WTC11 (cell line): ENCODE data around the gene EBNA1BP2. TPM values are rescaled to one million over a fixed set of nuclear protein-coding genes. Genes with fewer than 3 reads are reported as not detected.

Source experiments
- ATAC-seq: fragments of 200-7000 bp; cut with Tn5 transposase; 2 replicates; pipeline ENCODE4 v1.10.0; 2021; ENCODE audit warnings: mild to moderate bottlenecking, moderate library complexity
- CTCF ChIA-PET: fragments of 300-600 bp; sonication (Branson Sonifier 250); formaldehyde crosslinking; loops from one replicate; lab custom pipeline; 2021; ENCODE audit warnings: antibody characterized with exemption; lab: Charles Lee
- POLR2A ChIA-PET: fragments of 350-600 bp; sonication (Branson Sonifier 250); formaldehyde crosslinking; loops from one replicate; lab custom pipeline; 2021; ENCODE audit warnings: antibody characterized with exemption; lab: Charles Lee
- DNase-seq: peaks from one replicate; pipeline ENCODE4 v3.0.0; 2021; ENCODE audit warnings: low spot score
- H3K27ac Mint-ChIP-seq: 2 replicates; pipeline ENCODE4 v1.8.0; 2021; ENCODE audit warnings: mixed read lengths
- H3K27me3 Mint-ChIP-seq: 2 replicates; pipeline ENCODE4 v1.8.0; 2021; ENCODE audit warnings: low read depth, mild to moderate bottlenecking, moderate library complexity, mixed read lengths
- H3K36me3 Mint-ChIP-seq: 2 replicates; pipeline ENCODE4 v1.8.0; 2021; ENCODE audit warnings: mixed read lengths
- H3K4me1 Mint-ChIP-seq: 2 replicates; pipeline ENCODE4 v1.8.0; 2022; ENCODE audit warnings: mixed read lengths
- H3K4me3 Mint-ChIP-seq: 2 replicates; pipeline ENCODE4 v1.8.0; 2021; ENCODE audit warnings: mild to moderate bottlenecking, moderate library complexity, mixed read lengths
- H3K9me3 Mint-ChIP-seq: 2 replicates; pipeline ENCODE4 v1.8.0; 2021; ENCODE audit warnings: mixed read lengths
- ATF1 ChIP-seq: sonication (generic); formaldehyde crosslinking; IDR thresholded peaks from 2 replicates; pipeline ENCODE4 v1.8.1; 2023; ENCODE audit warnings: mild to moderate bottlenecking, moderate library complexity, missing genetic modification reagents
- CBFB ChIP-seq: sonication (generic); formaldehyde crosslinking; IDR thresholded peaks from 2 replicates; pipeline ENCODE4 v1.8.1; 2022; ENCODE audit warnings: mild to moderate bottlenecking, low read depth, missing genetic modification reagents
- CREB1 ChIP-seq: sonication (generic); formaldehyde crosslinking; IDR thresholded peaks from 2 replicates; pipeline ENCODE4 v1.8.0; 2023; ENCODE audit warnings: mild to moderate bottlenecking, missing genetic modification reagents
- FOXK1 ChIP-seq: sonication (generic); formaldehyde crosslinking; IDR thresholded peaks from 2 replicates; pipeline ENCODE4 v1.8.0; 2022; ENCODE audit warnings: mild to moderate bottlenecking, moderate library complexity, missing genetic modification reagents
- GABPB1 ChIP-seq: sonication (generic); formaldehyde crosslinking; IDR thresholded peaks from 2 replicates; pipeline ENCODE4 v1.8.1; 2023; ENCODE audit warnings: mild to moderate bottlenecking, missing genetic modification reagents
- JUN ChIP-seq: sonication (generic); formaldehyde crosslinking; IDR thresholded peaks from 2 replicates; pipeline ENCODE4 v1.8.0; 2023; ENCODE audit warnings: mild to moderate bottlenecking, missing genetic modification reagents
- MYBL2 ChIP-seq: sonication (generic); formaldehyde crosslinking; IDR thresholded peaks from 2 replicates; pipeline ENCODE4 v1.8.1; 2023; ENCODE audit warnings: mild to moderate bottlenecking, moderate library complexity, missing genetic modification reagents
- NFE2L1 ChIP-seq: sonication (generic); formaldehyde crosslinking; IDR thresholded peaks from 2 replicates; pipeline ENCODE4 v1.8.1; 2023; ENCODE audit warnings: missing genetic modification reagents
- NFYB ChIP-seq: sonication (generic); formaldehyde crosslinking; conservative IDR thresholded peaks from 2 replicates; pipeline ENCODE4 v1.8.0; 2022; ENCODE audit warnings: low read depth, missing genetic modification reagents
- RELA ChIP-seq: sonication (generic); formaldehyde crosslinking; IDR thresholded peaks from 2 replicates; pipeline ENCODE4 v1.8.1; 2022; ENCODE audit warnings: missing genetic modification reagents, mild to moderate bottlenecking, borderline replicate concordance
- TEAD1 ChIP-seq: sonication (generic); formaldehyde crosslinking; IDR thresholded peaks from 2 replicates; pipeline ENCODE4 v1.8.0; 2022; ENCODE audit warnings: mild to moderate bottlenecking, missing genetic modification reagents
- TEAD4 ChIP-seq: sonication (generic); formaldehyde crosslinking; IDR thresholded peaks from 2 replicates; pipeline ENCODE4 v1.8.0; 2022; ENCODE audit warnings: mild to moderate bottlenecking, missing genetic modification reagents
- ZNF317 ChIP-seq: sonication (generic); formaldehyde crosslinking; IDR thresholded peaks from 2 replicates; pipeline ENCODE4 v1.8.1; 2023; ENCODE audit warnings: low read depth, mild to moderate bottlenecking, moderate library complexity, missing genetic modification reagents, borderline replicate concordance
- ZNF416 ChIP-seq: fragments of 250-450 bp; sonication (Bioruptor Pico); IDR thresholded peaks from 2 replicates; pipeline ENCODE4 v1.9.0; 2021; ENCODE audit warnings: mild to moderate bottlenecking, inconsistent platforms
- total RNA-seq: library from RNA; stranded (reverse); gene quantifications from 3 replicates; pipeline ENCODE4 v1.2.3, GENCODE V29; 2021
- TF ChIP-seq, protein P1 (sequence below): fragments of 250-450 bp; sonication (Bioruptor Pico); IDR thresholded peaks from 2 replicates; pipeline ENCODE4 v1.9.0; 2021; ENCODE audit warnings: moderate library complexity, mild to moderate bottlenecking, inconsistent platforms, borderline replicate concordance
- TF ChIP-seq, protein P2 (sequence below): fragments of 250-450 bp; sonication (Bioruptor Pico); IDR thresholded peaks from 2 replicates; pipeline ENCODE4 v1.9.0; 2021; ENCODE audit warnings: mild to moderate bottlenecking, borderline replicate concordance
- TF ChIP-seq, protein P3 (sequence below): fragments of 250-450 bp; sonication (Bioruptor Pico); IDR thresholded peaks from 2 replicates; pipeline ENCODE4 v1.9.0; 2021; ENCODE audit warnings: mild to moderate bottlenecking
- TF ChIP-seq, protein P4 (sequence below): sonication (generic); formaldehyde crosslinking; IDR thresholded peaks from 2 replicates; pipeline ENCODE4 v1.8.1; 2023; ENCODE audit warnings: mild to moderate bottlenecking, missing genetic modification reagents, moderate library complexity
- TF ChIP-seq, protein P5 (sequence below): sonication (generic); formaldehyde crosslinking; IDR thresholded peaks from 2 replicates; pipeline ENCODE4 v1.8.0; 2023; ENCODE audit warnings: mild to moderate bottlenecking, missing genetic modification reagents
- TF ChIP-seq, protein P6 (sequence below): sonication (generic); formaldehyde crosslinking; IDR thresholded peaks from 2 replicates; pipeline ENCODE4 v1.8.0; 2022; ENCODE audit warnings: mild to moderate bottlenecking, missing genetic modification reagents
- TF ChIP-seq, protein P7 (sequence below): fragments of 200-600 bp; IDR thresholded peaks from 2 replicates; pipeline ENCODE4 v1.8.0; 2022; ENCODE audit warnings: antibody characterized with exemption
- TF ChIP-seq, protein P8 (sequence below): sonication (generic); formaldehyde crosslinking; IDR thresholded peaks from 2 replicates; pipeline ENCODE4 v1.8.0; 2023; ENCODE audit warnings: missing genetic modification reagents

Gene EBNA1BP2
- total RNA-seq, 1 experiment from 2014 or later = 93.7 TPM

DNA sequence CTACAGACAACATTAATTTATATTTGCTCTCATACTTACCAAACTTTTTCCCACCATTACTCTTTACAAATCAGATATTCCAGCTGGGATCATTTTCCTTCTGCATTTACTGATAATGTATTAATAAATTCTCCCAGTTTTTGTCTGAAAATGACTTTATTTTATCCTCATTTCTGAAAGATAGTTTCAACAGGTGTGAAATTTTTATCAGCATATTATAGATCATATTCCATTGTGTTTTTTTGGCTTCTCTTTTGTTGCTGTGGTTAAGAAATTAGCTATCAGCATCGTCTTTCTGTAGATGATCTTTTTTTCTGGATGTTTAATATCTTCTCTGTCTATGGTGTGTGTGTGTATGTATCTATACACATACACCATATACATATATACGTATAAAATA is 2.8 kb upstream of the EBNA1BP2 start (continued):
- TF ChIP-seq, protein P1, sequence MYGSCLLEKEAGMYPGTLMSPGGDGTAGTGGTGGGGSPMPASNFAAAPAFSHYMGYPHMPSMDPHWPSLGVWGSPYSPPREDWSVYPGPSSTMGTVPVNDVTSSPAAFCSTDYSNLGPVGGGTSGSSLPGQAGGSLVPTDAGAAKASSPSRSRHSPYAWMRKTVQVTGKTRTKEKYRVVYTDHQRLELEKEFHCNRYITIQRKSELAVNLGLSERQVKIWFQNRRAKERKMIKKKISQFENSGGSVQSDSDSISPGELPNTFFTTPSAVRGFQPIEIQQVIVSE (CRISPR knock-in tag) = no peak
- TF ChIP-seq, protein P2, sequence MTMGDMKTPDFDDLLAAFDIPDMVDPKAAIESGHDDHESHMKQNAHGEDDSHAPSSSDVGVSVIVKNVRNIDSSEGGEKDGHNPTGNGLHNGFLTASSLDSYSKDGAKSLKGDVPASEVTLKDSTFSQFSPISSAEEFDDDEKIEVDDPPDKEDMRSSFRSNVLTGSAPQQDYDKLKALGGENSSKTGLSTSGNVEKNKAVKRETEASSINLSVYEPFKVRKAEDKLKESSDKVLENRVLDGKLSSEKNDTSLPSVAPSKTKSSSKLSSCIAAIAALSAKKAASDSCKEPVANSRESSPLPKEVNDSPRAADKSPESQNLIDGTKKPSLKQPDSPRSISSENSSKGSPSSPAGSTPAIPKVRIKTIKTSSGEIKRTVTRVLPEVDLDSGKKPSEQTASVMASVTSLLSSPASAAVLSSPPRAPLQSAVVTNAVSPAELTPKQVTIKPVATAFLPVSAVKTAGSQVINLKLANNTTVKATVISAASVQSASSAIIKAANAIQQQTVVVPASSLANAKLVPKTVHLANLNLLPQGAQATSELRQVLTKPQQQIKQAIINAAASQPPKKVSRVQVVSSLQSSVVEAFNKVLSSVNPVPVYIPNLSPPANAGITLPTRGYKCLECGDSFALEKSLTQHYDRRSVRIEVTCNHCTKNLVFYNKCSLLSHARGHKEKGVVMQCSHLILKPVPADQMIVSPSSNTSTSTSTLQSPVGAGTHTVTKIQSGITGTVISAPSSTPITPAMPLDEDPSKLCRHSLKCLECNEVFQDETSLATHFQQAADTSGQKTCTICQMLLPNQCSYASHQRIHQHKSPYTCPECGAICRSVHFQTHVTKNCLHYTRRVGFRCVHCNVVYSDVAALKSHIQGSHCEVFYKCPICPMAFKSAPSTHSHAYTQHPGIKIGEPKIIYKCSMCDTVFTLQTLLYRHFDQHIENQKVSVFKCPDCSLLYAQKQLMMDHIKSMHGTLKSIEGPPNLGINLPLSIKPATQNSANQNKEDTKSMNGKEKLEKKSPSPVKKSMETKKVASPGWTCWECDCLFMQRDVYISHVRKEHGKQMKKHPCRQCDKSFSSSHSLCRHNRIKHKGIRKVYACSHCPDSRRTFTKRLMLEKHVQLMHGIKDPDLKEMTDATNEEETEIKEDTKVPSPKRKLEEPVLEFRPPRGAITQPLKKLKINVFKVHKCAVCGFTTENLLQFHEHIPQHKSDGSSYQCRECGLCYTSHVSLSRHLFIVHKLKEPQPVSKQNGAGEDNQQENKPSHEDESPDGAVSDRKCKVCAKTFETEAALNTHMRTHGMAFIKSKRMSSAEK (CRISPR knock-in tag) = no peak
- TF ChIP-seq GABPB1 (no peak), ZNF416 (CRISPR knock-in tag) (no peak)

DNA sequence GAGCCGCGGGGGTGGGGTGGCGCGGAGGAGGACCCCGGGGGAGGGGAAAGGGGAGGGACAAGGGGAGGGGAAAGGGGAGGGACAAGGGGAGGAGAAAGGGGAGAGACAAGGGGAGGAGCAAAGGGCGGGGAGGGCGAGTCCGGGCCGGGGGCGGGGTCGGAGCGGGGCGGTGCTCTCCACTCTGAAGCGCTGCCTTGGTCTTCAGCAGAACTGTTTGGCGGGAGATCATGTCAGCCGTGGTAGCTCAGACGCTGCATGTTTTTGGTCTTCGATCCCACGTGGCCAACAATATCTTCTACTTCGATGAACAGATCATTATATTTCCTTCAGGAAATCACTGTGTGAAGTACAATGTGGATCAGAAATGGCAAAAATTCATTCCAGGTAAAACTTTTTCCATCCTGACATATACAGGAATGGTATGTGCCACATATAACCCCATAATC is 460 bp upstream of the EBNA1BP2 start:
- Mint-ChIP-seq H3K36me3 (peaks cover 35% of the 10 kb centered on the region), H3K9me3 (peaks cover 11% of the 10 kb centered on the region), H3K27ac (no peak overlapping the region), H3K27me3 (peaks cover 16% of the 10 kb centered on the region), H3K4me1 (peaks cover 23% of the 10 kb centered on the region), H3K4me3 (peak overlapping the region; percentile 97)
- CTCF ChIA-PET = interaction anchor here (1.0 to 2.0 kb wide), 6 partner anchors 29 to 260 kb away, joined by 3 to 7 read pairs (median 4); partner anchors contain the start of gene CDC20
- DNase-seq (peak; percentile 80), ATAC-seq (peak; percentile 87)
- POLR2A ChIA-PET = no interaction called here
- TF ChIP-seq CREB1 (CRISPR knock-in tag) = peak; percentile 75; the same call in 1 of the 2 replicates
- no peak for TF ChIP-seq NFYB (CRISPR knock-in tag)
- no peak for TF ChIP-seq CBFB (CRISPR knock-in tag)
- no peak for TF ChIP-seq ZNF317 (CRISPR knock-in tag)
- TF ChIP-seq, protein P3, sequence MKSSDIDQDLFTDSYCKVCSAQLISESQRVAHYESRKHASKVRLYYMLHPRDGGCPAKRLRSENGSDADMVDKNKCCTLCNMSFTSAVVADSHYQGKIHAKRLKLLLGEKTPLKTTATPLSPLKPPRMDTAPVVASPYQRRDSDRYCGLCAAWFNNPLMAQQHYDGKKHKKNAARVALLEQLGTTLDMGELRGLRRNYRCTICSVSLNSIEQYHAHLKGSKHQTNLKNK (CRISPR knock-in tag) = no peak
- TF ChIP-seq, protein P4, sequence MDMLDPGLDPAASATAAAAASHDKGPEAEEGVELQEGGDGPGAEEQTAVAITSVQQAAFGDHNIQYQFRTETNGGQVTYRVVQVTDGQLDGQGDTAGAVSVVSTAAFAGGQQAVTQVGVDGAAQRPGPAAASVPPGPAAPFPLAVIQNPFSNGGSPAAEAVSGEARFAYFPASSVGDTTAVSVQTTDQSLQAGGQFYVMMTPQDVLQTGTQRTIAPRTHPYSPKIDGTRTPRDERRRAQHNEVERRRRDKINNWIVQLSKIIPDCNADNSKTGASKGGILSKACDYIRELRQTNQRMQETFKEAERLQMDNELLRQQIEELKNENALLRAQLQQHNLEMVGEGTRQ (CRISPR knock-in tag) = no peak
- TF ChIP-seq, protein P5, sequence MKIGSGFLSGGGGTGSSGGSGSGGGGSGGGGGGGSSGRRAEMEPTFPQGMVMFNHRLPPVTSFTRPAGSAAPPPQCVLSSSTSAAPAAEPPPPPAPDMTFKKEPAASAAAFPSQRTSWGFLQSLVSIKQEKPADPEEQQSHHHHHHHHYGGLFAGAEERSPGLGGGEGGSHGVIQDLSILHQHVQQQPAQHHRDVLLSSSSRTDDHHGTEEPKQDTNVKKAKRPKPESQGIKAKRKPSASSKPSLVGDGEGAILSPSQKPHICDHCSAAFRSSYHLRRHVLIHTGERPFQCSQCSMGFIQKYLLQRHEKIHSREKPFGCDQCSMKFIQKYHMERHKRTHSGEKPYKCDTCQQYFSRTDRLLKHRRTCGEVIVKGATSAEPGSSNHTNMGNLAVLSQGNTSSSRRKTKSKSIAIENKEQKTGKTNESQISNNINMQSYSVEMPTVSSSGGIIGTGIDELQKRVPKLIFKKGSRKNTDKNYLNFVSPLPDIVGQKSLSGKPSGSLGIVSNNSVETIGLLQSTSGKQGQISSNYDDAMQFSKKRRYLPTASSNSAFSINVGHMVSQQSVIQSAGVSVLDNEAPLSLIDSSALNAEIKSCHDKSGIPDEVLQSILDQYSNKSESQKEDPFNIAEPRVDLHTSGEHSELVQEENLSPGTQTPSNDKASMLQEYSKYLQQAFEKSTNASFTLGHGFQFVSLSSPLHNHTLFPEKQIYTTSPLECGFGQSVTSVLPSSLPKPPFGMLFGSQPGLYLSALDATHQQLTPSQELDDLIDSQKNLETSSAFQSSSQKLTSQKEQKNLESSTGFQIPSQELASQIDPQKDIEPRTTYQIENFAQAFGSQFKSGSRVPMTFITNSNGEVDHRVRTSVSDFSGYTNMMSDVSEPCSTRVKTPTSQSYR (CRISPR knock-in tag) = no peak
- 0 out of 2 replicates have a peak, but pooled peaks have one; percentile 39 for TF ChIP-seq ATF1 (CRISPR knock-in tag)
- TF ChIP-seq, protein P6, sequence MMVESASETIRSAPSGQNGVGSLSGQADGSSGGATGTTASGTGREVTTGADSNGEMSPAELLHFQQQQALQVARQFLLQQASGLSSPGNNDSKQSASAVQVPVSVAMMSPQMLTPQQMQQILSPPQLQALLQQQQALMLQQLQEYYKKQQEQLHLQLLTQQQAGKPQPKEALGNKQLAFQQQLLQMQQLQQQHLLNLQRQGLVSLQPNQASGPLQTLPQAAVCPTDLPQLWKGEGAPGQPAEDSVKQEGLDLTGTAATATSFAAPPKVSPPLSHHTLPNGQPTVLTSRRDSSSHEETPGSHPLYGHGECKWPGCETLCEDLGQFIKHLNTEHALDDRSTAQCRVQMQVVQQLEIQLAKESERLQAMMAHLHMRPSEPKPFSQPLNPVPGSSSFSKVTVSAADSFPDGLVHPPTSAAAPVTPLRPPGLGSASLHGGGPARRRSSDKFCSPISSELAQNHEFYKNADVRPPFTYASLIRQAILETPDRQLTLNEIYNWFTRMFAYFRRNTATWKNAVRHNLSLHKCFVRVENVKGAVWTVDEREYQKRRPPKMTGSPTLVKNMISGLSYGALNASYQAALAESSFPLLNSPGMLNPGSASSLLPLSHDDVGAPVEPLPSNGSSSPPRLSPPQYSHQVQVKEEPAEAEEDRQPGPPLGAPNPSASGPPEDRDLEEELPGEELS = 0 out of 2 replicates have a peak, but pooled peaks have one; percentile 48
- no peak for TF ChIP-seq ZNF416 (CRISPR knock-in tag)
- 0 out of 2 replicates have a peak, but pooled peaks have one; percentile 43 for TF ChIP-seq TEAD4
- TF ChIP-seq, protein P7, sequence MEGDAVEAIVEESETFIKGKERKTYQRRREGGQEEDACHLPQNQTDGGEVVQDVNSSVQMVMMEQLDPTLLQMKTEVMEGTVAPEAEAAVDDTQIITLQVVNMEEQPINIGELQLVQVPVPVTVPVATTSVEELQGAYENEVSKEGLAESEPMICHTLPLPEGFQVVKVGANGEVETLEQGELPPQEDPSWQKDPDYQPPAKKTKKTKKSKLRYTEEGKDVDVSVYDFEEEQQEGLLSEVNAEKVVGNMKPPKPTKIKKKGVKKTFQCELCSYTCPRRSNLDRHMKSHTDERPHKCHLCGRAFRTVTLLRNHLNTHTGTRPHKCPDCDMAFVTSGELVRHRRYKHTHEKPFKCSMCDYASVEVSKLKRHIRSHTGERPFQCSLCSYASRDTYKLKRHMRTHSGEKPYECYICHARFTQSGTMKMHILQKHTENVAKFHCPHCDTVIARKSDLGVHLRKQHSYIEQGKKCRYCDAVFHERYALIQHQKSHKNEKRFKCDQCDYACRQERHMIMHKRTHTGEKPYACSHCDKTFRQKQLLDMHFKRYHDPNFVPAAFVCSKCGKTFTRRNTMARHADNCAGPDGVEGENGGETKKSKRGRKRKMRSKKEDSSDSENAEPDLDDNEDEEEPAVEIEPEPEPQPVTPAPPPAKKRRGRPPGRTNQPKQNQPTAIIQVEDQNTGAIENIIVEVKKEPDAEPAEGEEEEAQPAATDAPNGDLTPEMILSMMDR = no peak
- TF ChIP-seq, protein P8, sequence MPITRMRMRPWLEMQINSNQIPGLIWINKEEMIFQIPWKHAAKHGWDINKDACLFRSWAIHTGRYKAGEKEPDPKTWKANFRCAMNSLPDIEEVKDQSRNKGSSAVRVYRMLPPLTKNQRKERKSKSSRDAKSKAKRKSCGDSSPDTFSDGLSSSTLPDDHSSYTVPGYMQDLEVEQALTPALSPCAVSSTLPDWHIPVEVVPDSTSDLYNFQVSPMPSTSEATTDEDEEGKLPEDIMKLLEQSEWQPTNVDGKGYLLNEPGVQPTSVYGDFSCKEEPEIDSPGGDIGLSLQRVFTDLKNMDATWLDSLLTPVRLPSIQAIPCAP = 0 out of 2 replicates have a peak, but pooled peaks have one; percentile 52
- TF ChIP-seq FOXK1 (CRISPR knock-in tag) = peak; percentile 61; the same call in 1 of the 2 replicates
- 0 out of 2 replicates have a peak, but pooled peaks have one; percentile 45 for TF ChIP-seq JUN (CRISPR knock-in tag)
- TF ChIP-seq RELA = no peak
- TF ChIP-seq MYBL2 (CRISPR knock-in tag) = peak; percentile 66; the same call in 1 of the 2 replicates
- TF ChIP-seq TEAD1 (CRISPR knock-in tag) = peak; percentile 83; the same call in 1 of the 2 replicates
- TF ChIP-seq NFE2L1 (CRISPR knock-in tag) = peak; percentile 61; the same call in 1 of the 2 replicates
